Tibial nerve (tissue), 4 donors: ENCODE data around the gene OGDH.

Source experiments
- EP300 ChIP-seq, 2 donors: sonication (generic); formaldehyde crosslinking; IDR thresholded peaks; one replicate each; pipeline ENCODE4 v1.6.1; 2017; ENCODE audit warnings: antibody characterized with exemption in 2 of 2, mild to moderate bottlenecking in 1 of 2
- POLR2A ChIP-seq, 2 donors: fragments of 450-650 bp; IDR thresholded peaks; one replicate each; pipeline ENCODE4 v1.6.1; 2017; ENCODE audit warnings: antibody characterized with exemption in 2 of 2, mild to moderate bottlenecking in 2 of 2, moderate library complexity in 2 of 2
- TF ChIP-seq, protein P1 (sequence below), 5 experiments: fragments of 200-600 bp in 3 of 5; fragments of 450-650 bp in 2 of 5; sonication (generic) in 3 of 5; IDR thresholded peaks; one replicate each; pipeline ENCODE4 v1.5.1; 2016 to 2019; ENCODE audit warnings: antibody characterized with exemption in 5 of 5, mild to moderate bottlenecking in 3 of 5, moderate library complexity in 2 of 5

DNA sequence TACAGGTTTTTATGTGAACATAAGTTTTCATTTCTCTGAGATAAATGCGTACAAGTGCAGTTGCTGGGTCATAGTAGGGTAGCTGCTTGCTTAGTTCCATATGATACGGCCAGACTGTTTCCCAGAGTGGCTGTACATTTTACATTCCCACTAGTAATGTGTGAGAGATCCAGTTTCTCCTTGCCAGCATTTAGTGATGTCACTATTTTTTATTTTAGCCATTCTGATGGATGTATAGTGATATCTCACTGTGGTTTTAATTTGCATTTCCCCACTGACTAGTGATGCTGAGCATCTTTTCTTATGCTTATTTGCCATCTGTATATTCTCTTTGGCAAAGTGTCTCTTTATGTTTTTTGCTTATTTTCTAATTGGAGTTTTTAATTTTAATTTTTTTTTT lies 146.4 kb downstream of the OGDH start:
- TF ChIP-seq, protein P1, sequence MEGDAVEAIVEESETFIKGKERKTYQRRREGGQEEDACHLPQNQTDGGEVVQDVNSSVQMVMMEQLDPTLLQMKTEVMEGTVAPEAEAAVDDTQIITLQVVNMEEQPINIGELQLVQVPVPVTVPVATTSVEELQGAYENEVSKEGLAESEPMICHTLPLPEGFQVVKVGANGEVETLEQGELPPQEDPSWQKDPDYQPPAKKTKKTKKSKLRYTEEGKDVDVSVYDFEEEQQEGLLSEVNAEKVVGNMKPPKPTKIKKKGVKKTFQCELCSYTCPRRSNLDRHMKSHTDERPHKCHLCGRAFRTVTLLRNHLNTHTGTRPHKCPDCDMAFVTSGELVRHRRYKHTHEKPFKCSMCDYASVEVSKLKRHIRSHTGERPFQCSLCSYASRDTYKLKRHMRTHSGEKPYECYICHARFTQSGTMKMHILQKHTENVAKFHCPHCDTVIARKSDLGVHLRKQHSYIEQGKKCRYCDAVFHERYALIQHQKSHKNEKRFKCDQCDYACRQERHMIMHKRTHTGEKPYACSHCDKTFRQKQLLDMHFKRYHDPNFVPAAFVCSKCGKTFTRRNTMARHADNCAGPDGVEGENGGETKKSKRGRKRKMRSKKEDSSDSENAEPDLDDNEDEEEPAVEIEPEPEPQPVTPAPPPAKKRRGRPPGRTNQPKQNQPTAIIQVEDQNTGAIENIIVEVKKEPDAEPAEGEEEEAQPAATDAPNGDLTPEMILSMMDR (IDR thresholded peaks at IDR 0.05) = no peak
- TF ChIP-seq EP300 (IDR thresholded peaks at IDR 0.05) (no peak), POLR2A (IDR thresholded peaks at IDR 0.05) (no peak)
